ENCODE results near the gene ARID1B.

The ARID1B gene

DNA sequence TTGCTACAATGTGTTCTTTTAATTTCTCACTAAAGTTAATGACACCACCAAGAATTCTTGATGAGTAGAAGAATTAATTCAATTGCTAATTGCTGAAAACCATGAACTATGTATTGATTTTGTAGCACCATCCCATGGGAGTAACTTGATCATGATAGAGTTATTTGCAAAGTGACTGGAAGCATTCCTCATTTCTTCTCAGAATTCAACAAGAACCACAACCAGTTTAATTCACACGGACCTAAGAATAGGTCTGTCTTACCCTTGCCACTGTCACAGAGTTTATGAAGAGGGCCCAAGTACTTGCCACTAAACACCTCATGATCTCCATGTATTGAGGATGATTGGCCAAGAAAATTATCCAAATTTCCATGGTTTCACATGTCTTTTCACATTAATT, 324.0 kb downstream of the ARID1B start:
- no peak for DNase-seq (ENCODE audit: low spot score)

GRCh38 chr6:157104803-157105202, 327.6 kb downstream of the ARID1B start:
- no peak for DNase-seq (ENCODE audit: low spot score)

DNA sequence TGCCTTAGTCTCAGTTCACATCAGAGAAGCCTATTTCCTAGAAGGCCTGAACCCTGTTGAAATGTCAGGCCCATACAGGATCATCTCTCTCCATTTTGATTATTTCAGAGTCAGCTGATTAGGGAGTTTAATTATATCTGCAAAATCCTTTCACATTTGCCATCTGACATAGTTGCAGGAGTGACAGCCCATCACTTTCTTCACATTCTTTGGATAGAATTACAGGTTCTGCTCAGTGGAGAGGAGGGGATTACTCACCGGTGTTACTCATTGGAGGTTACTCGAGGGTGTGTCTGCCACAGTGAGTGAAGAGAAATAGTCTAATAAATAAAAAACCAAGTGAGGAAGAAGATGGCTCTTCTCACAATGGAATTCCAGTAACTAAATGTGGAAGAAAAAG, 329.3 kb downstream of the ARID1B start:
- no peak for DNase-seq (ENCODE audit: low spot score)

DNA sequence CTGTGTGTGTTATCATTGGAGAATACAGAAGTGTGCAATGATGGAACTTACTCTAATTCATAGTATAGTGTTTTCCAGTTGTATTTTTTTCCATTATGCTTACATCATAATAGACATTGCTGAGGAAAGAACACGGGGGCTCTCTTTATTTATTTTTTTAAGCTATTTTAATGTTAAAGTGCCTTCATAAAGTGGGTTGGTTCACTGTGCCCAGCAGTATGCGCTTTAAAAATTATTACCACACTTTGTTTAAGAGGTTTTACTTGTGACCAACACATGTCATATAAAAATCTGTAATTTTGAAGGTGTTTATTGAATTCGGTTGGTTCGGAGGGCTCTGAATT, 330.4 kb downstream of the ARID1B start:
- DNase-seq (ENCODE audit: low spot score): no peak

DNA sequence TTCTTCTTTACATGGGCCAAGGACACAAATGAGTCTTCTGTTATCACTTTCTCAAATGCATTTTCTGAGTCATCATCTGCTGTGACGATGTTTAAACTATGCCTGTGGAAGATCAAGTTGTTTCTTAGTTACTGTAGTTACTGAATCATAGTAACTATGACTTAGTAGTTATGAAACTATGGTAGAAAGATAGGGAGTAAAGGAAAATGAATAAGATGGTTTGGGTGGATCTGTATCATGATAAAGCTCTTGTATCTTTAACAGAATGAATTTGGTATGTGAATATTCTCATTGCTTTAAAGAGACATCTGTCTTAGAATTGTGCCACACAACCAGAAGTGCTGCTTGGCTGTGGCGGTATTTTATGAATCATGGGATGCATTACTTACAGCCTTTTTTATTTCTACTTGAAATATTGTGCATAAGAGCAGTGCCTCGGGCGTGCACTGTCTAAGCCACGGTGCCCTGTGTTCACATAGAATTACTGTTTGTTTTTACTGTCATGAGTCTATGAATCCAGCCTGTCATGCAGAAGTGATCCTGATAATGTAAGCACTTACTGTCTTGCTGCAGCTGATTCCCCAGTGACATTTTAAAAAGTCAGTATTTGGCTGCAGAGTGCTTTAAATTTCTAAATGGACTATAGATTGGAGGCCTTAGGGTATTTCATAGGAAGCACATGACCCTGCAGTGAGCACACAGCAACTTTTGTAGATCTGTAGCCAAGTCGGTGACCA, 330.9 kb downstream of the ARID1B start:
- DNase-seq (ENCODE audit: low spot score): no peak

DNA sequence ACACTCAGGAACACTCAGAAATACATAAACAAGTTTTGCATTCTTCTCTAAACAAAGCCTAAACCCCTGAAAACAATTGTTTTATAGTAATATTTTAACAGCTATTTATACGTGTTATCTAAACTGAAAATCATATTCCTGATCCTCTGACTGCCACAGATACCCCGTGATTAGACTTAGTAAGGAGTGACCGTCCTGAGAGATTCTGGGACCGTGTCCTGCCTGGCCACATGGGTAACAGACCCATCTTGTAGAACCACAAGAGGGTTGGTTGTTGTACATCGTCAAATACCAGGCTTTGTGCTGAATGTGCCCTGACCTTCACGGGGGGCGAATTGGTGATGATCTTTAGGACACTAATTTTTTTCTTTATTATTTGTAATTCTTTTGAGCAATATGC, 331.7 kb downstream of the ARID1B start:
- no peak for DNase-seq (ENCODE audit: low spot score)

- no peak for DNase-seq (ENCODE audit: low spot score)
Measured at GRCh38 chr6:157110607-157111006, 333.4 kb downstream of the ARID1B start.

GRCh38 chr6:157113389-157113788, 336.2 kb downstream of the ARID1B start:
- no peak for DNase-seq (ENCODE audit: low spot score)

DNA sequence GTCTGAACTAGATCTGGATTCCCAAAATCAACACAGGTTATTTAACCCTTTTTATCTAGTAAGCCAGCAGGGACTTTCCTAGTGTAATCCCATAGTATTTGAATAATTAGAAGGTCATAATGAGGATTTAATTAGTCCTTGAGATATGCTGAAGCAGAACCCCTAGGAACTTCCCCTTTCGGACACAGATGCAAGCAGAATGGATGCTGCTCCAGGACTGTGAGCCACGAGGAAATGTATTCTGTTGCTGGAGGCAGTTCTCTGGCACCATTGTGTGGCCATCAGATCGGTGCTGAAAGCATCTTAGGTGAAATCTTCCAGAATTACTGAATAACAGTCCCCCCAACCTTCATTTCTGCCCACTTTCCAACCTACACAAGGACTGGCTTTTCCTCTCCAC, 339.2 kb downstream of the ARID1B start:
- no peak for DNase-seq (ENCODE audit: low spot score)

DNA sequence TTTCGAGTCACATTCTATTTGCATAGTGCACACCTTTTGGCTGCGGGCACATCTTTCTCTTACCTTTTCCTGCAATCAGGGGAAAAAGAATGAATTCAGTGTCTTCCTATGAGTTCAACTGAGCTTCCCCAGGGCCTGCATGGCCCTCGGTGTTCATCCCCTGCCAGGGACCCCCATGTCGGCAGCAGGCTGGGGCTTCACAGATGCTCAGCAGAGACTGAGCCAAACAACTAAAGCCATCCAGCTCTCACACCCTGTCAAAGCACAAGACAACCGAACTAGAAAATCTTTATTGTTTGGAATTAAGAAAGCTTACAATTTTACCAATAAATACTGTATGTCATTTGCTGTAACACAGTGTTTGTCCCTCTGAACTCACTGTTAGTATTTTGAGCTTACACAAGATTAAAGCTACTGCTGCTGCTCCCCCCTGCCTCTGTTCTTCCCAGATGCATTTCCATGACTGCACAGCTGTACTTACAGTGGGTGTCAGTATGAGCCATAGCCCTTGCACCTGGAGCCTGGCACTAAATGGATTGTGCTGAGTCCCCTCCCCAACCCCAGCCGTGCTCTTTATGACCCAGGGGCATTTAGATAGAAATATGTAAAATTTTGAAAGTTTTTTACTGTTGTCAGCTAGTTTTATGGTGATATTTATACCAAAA, 340.4 kb downstream of the ARID1B start:
- no peak for DNase-seq (ENCODE audit: low spot score)

GRCh38 chr6:157119502-157120027, 342.4 kb downstream of the ARID1B start:
- DNase-seq (ENCODE audit: low spot score): no peak

DNA sequence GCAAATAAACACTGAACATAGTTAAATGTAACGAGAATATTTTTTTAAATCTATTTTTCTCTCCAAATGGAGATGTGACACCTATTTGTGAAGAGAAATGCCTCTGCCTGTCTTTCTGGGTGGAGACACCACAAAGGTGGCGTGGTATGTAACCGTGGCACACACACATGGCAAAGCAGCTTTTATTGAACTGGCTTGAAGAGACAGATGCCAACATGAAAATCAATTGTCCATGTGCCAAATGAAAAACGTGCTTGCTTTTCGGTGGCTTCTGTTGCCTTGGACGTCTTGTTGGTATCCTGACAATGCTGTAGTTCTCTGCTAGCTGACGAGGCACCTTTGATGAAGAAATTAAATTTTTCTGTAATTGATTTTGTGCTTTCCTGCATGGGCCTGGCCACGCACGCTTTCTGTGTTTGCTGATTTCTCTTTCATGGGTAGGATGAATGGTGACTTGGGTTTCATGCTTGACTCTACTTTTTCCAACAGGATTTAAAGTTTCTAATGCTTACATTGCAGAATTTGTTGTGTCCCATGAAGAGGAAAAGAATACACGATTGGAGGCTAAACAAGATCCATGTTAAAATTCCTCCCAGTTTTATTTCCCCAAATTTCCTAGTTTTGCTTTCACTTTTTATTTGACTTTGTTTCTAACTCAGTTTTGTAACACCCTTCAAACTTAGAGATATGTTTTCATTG, 343.5 kb downstream of the ARID1B start:
- DNase-seq (ENCODE audit: low spot score): no peak

DNA sequence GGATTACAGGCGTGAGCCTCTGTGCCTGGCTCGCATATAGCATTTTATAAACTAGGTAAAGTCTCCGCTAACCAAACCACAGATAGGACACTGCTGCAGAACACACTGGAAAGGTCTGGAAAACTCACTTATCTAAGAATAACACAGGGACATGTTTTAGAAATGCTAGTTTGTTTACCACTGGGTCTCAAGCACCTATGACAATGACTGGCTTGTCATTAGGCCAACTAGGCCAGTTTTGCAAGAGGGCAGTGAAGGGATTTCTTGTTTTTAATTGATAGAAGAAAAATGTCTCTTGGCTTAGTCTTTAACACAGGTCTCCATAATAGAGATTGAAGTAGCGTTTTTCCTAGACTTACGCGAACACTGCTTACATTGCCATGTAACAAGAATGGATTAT, 344.7 kb downstream of the ARID1B start:
- DNase-seq (ENCODE audit: low spot score): no peak

DNA sequence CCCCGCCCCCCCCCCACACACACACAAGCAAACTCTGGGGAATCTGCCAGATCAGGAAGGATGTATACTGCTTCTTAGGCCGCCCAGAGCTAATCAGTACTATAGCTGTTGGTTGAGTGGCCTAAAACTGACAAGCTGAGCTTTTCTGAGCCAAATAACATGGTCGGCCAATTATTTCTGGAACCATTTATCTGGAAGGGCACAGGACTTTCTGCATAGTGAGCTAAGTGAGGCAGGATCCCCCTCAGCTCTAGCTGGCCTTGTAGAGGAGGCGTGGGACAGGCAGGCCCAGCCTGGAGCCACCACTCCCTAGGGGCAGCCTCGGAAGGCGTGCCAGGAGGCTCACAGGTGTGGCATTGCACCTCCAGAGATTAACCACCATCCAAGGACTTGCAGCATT, 346.1 kb downstream of the ARID1B start:
- DNase-seq (ENCODE audit: low spot score): no peak

DNA sequence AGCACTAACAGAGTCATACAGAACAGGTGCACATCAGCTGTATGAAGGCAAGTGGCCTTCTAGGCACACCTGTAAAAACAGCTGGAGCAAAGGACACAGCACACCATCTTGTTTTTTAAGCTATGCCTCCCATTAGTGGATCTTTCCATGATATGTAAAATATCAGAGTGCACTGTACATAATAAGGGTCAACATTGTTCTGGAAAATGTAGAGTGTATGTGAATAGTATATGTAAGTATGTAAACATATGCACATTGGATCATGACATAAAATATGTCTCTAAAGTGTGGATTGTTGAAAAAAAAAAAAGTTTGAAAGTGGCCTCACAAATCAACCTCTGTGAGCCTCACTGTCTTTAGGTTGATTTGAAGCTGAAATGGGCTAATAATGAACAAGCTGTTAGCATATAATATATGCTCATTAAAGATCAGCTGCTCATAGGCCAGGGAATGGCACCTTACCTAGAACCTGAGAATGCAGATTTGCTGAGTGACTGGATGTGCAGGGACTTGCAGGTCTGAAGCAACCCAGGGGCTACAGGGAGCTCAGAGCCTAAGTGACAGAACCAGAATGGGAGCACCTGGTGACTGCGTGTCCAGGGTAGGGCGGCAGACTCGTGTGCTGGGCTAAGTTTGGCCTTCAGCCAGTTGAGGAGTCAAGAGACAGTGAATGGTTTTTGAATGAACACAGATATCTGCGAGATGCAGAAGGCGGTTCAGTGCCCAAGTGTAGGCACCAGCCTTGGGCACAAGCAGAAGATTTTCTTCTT, 347.5 kb downstream of the ARID1B start:
- DNase-seq (ENCODE audit: low spot score): no peak

- no peak for DNase-seq (ENCODE audit: low spot score)
Measured at GRCh38 chr6:157125531-157125930, 348.4 kb downstream of the ARID1B start.

DNA sequence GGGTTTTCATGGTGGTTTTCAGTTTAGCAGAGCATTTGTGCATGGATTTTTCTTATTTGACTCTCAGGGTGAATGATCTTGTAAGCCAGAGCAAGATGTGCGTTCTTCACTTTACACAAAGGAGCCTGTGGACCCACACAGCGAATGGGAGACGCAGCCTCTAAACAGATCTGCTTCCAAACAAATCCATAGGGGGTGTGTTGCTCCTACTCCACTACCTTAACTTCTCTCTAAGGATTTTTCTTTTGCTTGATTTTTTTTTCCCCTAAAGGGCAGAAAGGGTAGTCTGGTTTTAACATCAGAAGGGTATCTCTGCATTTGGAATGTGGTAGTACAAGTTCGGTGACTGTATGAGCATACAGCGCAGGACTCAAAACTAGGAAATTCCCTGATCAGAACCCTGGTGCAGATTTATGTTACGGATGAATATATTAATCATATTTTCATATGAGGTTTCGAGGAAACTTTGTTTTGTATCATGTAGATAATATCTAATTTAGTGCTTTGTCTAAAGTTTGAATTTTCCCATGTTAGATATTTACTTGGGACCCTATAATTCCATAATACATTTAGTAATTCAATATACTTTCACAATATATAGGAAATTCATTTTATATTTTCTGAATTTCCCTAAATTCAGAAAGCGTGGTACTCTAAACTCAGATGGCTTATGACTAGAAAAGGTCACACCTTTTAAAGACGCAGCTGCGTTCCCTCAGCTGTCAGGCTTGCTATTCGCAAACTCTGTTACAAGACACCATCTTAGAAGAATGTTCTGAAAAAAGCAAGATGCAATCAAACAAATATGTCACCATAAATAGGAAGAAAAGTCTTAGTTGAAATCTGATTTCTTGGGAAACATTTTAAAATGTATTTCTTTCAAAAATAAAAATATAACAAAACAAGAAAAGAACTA, 349.3 kb downstream of the ARID1B start:
- DNase-seq (ENCODE audit: low spot score): no peak

DNA sequence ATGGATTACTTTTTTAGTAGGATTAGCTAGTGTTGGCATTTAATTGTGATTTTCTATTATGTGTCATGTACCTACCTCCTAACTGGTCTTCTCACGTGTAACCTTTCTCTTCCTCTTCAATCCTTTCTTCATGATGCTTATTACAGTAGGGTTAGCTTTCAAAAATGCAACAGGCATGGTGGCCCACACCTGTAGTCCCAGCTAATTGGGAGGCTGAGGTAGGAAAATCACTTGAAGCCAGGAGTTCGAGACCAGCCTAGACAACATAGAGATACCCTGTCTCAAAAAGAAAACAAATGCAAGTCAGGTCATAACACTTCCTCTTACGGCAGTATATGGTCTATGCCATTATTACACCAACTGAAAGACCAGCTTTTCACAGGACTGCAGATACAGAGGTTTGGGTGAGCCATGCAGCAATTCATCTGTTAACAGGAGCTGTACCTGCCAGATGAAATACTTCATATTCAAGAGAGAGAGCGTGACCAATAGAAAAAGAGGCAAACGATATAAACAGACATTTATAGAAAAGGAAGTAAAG, 351.1 kb downstream of the ARID1B start:
- no peak for DNase-seq (ENCODE audit: low spot score)

- DNase-seq (ENCODE audit: low spot score): no peak
Measured at GRCh38 chr6:157131250-157131649, 354.1 kb downstream of the ARID1B start.

- no peak for DNase-seq (ENCODE audit: low spot score)
Measured at GRCh38 chr6:157133856-157134255, 356.7 kb downstream of the ARID1B start.
